OCI-LY1 (cell line): ENCODE data around the gene ILF2.

Source experiments
- H2AFZ ChIP-seq: fragments of 200-600 bp; sonication (generic), shearing (Covaris generic); 2 replicates; pipeline ENCODE4 v1.6.0; 2014; ENCODE audit warnings: antibody characterized with exemption, mild to moderate bottlenecking, low read length
- H3F3A ChIP-seq: fragments of 200-600 bp; sonication (generic), shearing (Covaris generic); 2 replicates; pipeline ENCODE4 v1.6.0; 2014; ENCODE audit warnings: mild to moderate bottlenecking, antibody characterized with exemption, low read length, moderate library complexity; ENCODE audit not compliant: insufficient read depth
- H3K27ac ChIP-seq: fragments of 200-600 bp; sonication (generic); 2 replicates; pipeline ENCODE4 v1.5.1; 2014; ENCODE audit warnings: low read length, mixed run types, mild to moderate bottlenecking, low read depth; ENCODE audit not compliant: poor library complexity, severe bottlenecking
- H3K27me3 ChIP-seq: fragments of 200-600 bp; sonication (generic); 2 replicates; pipeline ENCODE4 v1.6.0; 2014; ENCODE audit warnings: antibody characterized with exemption, mild to moderate bottlenecking, low read length, moderate library complexity; ENCODE audit not compliant: insufficient read depth
- H3K36me3 ChIP-seq: fragments of 200-600 bp; sonication (generic); 2 replicates; pipeline ENCODE4 v1.6.1; 2014; ENCODE audit warnings: mild to moderate bottlenecking, antibody characterized with exemption, low read length, moderate library complexity, mixed read lengths; ENCODE audit not compliant: insufficient read depth
- H3K4me1 ChIP-seq: fragments of 200-600 bp; sonication (generic); 2 replicates; pipeline ENCODE4 v1.5.1; 2014; ENCODE audit warnings: mild to moderate bottlenecking, low read length, moderate library complexity; ENCODE audit not compliant: insufficient read depth, severe bottlenecking
- H3K4me2 ChIP-seq: fragments of 200-600 bp; sonication (generic), shearing (Covaris generic); 2 replicates; pipeline ENCODE4 v1.6.1; 2014; ENCODE audit warnings: low read length
- H3K4me3 ChIP-seq: fragments of 200-600 bp; sonication (generic); 2 replicates; pipeline ENCODE4 v1.5.1; 2014; ENCODE audit warnings: low read length, low read depth, mild to moderate bottlenecking, mixed read lengths; ENCODE audit not compliant: poor library complexity, severe bottlenecking
- H3K79me2 ChIP-seq: fragments of 200-600 bp; shearing (Covaris generic); 2 replicates; pipeline ENCODE4 v1.6.1; 2016; ENCODE audit warnings: mixed run types, low read length, mixed read lengths; ENCODE audit not compliant: insufficient read depth
- H3K9ac ChIP-seq: fragments of 200-600 bp; sonication (generic), shearing (Covaris generic); 2 replicates; pipeline ENCODE4 v1.6.1; 2014; ENCODE audit warnings: mild to moderate bottlenecking, low read length, mixed read lengths
- H3K9me2 ChIP-seq: fragments of 200-600 bp; sonication (generic), shearing (Covaris generic); 2 replicates; pipeline ENCODE4 v1.6.1; 2014; ENCODE audit warnings: low read depth, mild to moderate bottlenecking, low read length, mixed read lengths
- H3K9me3 ChIP-seq: fragments of 200-600 bp; shearing (Covaris generic); 2 replicates; pipeline ENCODE4 v1.6.1; 2014; ENCODE audit warnings: low read length, mixed read lengths
- H4K20me1 ChIP-seq: fragments of 200-600 bp; sonication (generic), shearing (Covaris generic); 2 replicates; pipeline ENCODE4 v1.6.0; 2016; ENCODE audit warnings: mild to moderate bottlenecking, low read length; ENCODE audit not compliant: insufficient read depth
- CTCF ChIP-seq: fragments of 200-600 bp; sonication (generic), shearing (Covaris generic); IDR thresholded peaks from 2 replicates; pipeline ENCODE4 v1.5.1; 2017; ENCODE audit warnings: mild to moderate bottlenecking, antibody characterized with exemption, low read length, moderate library complexity, mixed read lengths
- EZH2 ChIP-seq: fragments of 200-600 bp; sonication (generic), shearing (Covaris generic); IDR thresholded peaks from 2 replicates; pipeline ENCODE4 v1.8.0; 2017; ENCODE audit warnings: borderline replicate concordance, mixed run types, mild to moderate bottlenecking, antibody characterized with exemption, low read length, moderate library complexity, mixed read lengths

ILF2 gene

DNA sequence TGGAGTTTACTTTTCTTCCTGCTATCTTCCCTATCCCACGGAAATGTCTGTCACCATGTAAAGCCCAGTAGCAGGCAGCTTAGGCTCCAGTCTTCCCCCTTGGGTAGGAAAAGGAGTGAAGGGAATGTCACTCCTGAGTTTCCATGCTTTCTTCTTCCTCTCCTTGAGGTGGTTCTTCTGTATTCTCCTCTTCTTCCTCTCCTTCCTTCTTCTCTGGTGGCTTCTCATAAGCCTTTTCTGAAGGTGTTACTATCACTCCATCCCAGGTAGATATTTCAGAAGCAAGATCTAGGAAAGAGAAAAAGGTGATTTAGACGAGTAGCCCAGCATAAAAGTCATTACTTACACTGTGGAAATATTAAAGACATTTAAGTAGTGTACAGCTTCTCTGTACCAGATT lies 8.5 kb downstream of the ILF2 start:
- H3K4me3 ChIP-seq = no peak overlapping the region
- no peak for TF ChIP-seq EZH2
- TF ChIP-seq CTCF = no peak
- H3K9me3 ChIP-seq = no peaks in the 10 kb centered on the region
- peaks cover 17% of the 10 kb centered on the region for H3K4me1 ChIP-seq
- no peaks in the 10 kb centered on the region for H3K9me2 ChIP-seq
- no peak overlapping the region for H2AFZ ChIP-seq
- H3K9ac ChIP-seq = no peak overlapping the region
- no peaks in the 10 kb centered on the region for H3K27me3 ChIP-seq
- no peak overlapping the region for H3K27ac ChIP-seq
- H3F3A ChIP-seq = peaks cover 3% of the 10 kb centered on the region; the same call in 1 of the 2 replicates
- H3K79me2 ChIP-seq = 0 out of 2 replicates have a peak, but pooled peaks cover 7% of the 10 kb centered on the region
- H3K4me2 ChIP-seq = no peak overlapping the region
- H4K20me1 ChIP-seq = no peaks in the 10 kb centered on the region
- H3K36me3 ChIP-seq = peaks cover 67% of the 10 kb centered on the region

DNA sequence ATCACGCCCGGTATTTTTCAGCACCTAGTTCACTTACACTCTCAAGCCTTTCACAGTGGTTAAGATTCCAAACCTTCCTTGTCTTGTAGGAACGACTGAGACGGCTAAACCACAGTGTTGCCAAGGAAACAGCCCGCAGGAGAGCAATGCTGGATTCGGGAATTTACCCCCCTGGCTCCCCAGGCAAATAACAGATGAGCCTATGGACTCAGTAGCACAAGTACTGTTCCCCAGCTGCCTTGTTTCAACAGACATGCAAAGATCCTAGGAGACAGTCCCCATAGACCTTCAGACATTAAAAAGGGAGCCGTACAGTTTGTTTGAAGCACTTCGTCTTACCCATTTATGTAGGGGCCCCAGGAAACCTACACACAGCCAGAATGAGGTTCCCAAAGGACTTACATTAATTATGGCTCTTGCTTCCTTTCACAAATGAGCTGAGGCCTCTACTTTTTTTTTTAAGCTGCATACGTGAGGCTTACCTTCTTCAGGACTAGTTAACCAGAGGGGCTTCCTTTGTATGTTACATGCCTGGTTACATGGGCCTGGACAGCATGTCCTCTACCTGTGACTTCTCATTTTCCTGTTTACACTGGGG lies 9.6 kb downstream of the ILF2 start:
- Histone ChIP-seq H3K27me3 (no peaks in the 10 kb centered on the region), H3F3A (peaks cover 3% of the 10 kb centered on the region; the same call in 1 of the 2 replicates), H4K20me1 (no peaks in the 10 kb centered on the region), H3K9ac (no peak overlapping the region), H3K4me2 (no peak overlapping the region), H3K79me2 (0 out of 2 replicates have a peak, but pooled peaks cover 7% of the 10 kb centered on the region), H2AFZ (no peak overlapping the region), H3K9me3 (no peaks in the 10 kb centered on the region), H3K36me3 (peaks cover 57% of the 10 kb centered on the region), H3K4me1 (peaks cover 17% of the 10 kb centered on the region), H3K9me2 (no peaks in the 10 kb centered on the region), H3K27ac (no peak overlapping the region), H3K4me3 (no peak overlapping the region)
- TF ChIP-seq CTCF = no peak
- TF ChIP-seq EZH2 = no peak

DNA sequence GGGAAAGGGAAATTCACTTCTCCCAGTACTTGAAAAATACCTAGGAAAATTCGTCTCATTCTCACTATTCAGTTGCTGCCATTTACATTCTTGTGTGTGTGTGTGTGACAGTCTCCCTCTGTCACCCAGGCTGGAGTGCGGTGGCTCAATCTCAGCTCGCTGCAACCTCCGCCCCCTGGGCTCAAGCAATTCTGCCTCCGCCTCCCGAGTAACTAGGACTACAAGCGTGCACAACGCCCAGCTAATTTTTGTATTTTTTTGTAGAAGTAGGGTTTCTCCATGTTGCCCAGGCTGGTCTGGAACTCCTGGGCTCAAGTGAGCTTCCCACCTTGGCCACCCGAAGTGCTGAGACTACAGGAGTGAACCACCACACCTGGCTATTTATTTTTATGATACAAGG lies 11.1 kb downstream of the ILF2 start:
- no peaks in the 10 kb centered on the region for H3K27me3 ChIP-seq
- H3K9me3 ChIP-seq = no peaks in the 10 kb centered on the region
- H3K27ac ChIP-seq = no peak overlapping the region
- H3K9ac ChIP-seq = peak overlapping the region; percentile 87
- H3K4me3 ChIP-seq = peak overlapping the region; percentile 83
- TF ChIP-seq CTCF = no peak
- no peak for TF ChIP-seq EZH2
- H3K79me2 ChIP-seq = 0 out of 2 replicates have a peak, but pooled peaks cover 7% of the 10 kb centered on the region
- H3F3A ChIP-seq = no peaks in the 10 kb centered on the region; the same call in 1 of the 2 replicates
- H3K9me2 ChIP-seq = no peaks in the 10 kb centered on the region
- H2AFZ ChIP-seq = no peak overlapping the region
- H3K4me2 ChIP-seq = peak overlapping the region; percentile 75
- no peaks in the 10 kb centered on the region for H4K20me1 ChIP-seq
- H3K36me3 ChIP-seq = peaks cover 41% of the 10 kb centered on the region
- H3K4me1 ChIP-seq = peaks cover 17% of the 10 kb centered on the region
